Measurements from ENCODE around the gene ZNF804A.

- no peak for TF ChIP-seq SIN3A (IDR thresholded peaks at IDR 0.05; ENCODE audit: borderline replicate concordance, insufficient read depth, low read length)
- no peak for TF ChIP-seq POLR2AphosphoS5 (IDR thresholded peaks at IDR 0.05; ENCODE audit: low read depth, low read length)
These were observed 87.9 kb downstream of the ZNF804A start for GRCh38 chr2:184685999-184686841.

Data from PFSK-1 (cell line).